ENCODE data around the gene TCF25.
"Not testable (repeated sequence)": the region's sequence is repeated elsewhere in the genome, so short reads cannot be mapped to it uniquely, and the experiment has no call there.

The TCF25 gene

GRCh38 chr16:89828870-89829629, 44.3 kb upstream of the TCF25 start:
- no peak for DNase-seq (ENCODE audit: low read depth, low spot score)
- H3K4me3 ChIP-seq (ENCODE audit: low read depth, low read length): peak overlapping the region; percentile 43
- no peak for TF ChIP-seq CTCF (IDR thresholded peaks at IDR 0.05; ENCODE audit: low read depth, low read length)
- in situ Hi-C loops (cut with HindIII; ENCODE audit: low sequenced_read_pairs): no loop called here

- H3K4me3 ChIP-seq (ENCODE audit: low read depth, low read length): no peak overlapping the region
- no peak for DNase-seq (ENCODE audit: low read depth, low spot score)
- in situ Hi-C loops (cut with HindIII; ENCODE audit: low sequenced_read_pairs): no loop called here
- no peak for TF ChIP-seq CTCF (IDR thresholded peaks at IDR 0.05; ENCODE audit: low read depth, low read length)
Observed at GRCh38 chr16:89829630-89830437, 43.6 kb upstream of the TCF25 start.

GRCh38 chr16:89831810-89832328, 41.5 kb upstream of the TCF25 start:
- TF ChIP-seq CTCF (IDR thresholded peaks at IDR 0.05; ENCODE audit: low read depth, low read length): no peak
- DNase-seq (ENCODE audit: low read depth, low spot score): no peak
- no peak overlapping the region for H3K4me3 ChIP-seq (ENCODE audit: low read depth, low read length)
- in situ Hi-C loops (cut with HindIII; ENCODE audit: low sequenced_read_pairs): no loop called here

- DNase-seq (ENCODE audit: low read depth, low spot score); H3K4me3 ChIP-seq (ENCODE audit: low read depth, low read length); in situ Hi-C loops (cut with HindIII; ENCODE audit: low sequenced_read_pairs): not testable (repeated sequence)
Observed at GRCh38 chr16:89833664-89834363, 39.6 kb upstream of the TCF25 start.

GRCh38 chr16:89834813-89835363, 38.5 kb upstream of the TCF25 start:
- DNase-seq (ENCODE audit: low read depth, low spot score); in situ Hi-C loops (cut with HindIII; ENCODE audit: low sequenced_read_pairs); H3K4me3 ChIP-seq (ENCODE audit: low read depth, low read length): not testable (repeated sequence)

- DNase-seq (ENCODE audit: low read depth, low spot score); in situ Hi-C loops (cut with HindIII; ENCODE audit: low sequenced_read_pairs); H3K4me3 ChIP-seq (ENCODE audit: low read depth, low read length): not testable (repeated sequence)
Observed at GRCh38 chr16:89836484-89836883, 36.9 kb upstream of the TCF25 start.

GRCh38 chr16:89837014-89837546, 36.3 kb upstream of the TCF25 start:
- no peak for DNase-seq (ENCODE audit: low read depth, low spot score)
- in situ Hi-C loops (cut with HindIII; ENCODE audit: low sequenced_read_pairs): no loop called here
- no peak overlapping the region for H3K4me3 ChIP-seq (ENCODE audit: low read depth, low read length)
- TF ChIP-seq CTCF (IDR thresholded peaks at IDR 0.05; ENCODE audit: low read depth, low read length): no peak
